ENCODE results near the gene RIC8B.
A peak's percentile ranks its signal among the peaks of the same experiment; 100 is the strongest.

- TF ChIP-seq, protein P1, sequence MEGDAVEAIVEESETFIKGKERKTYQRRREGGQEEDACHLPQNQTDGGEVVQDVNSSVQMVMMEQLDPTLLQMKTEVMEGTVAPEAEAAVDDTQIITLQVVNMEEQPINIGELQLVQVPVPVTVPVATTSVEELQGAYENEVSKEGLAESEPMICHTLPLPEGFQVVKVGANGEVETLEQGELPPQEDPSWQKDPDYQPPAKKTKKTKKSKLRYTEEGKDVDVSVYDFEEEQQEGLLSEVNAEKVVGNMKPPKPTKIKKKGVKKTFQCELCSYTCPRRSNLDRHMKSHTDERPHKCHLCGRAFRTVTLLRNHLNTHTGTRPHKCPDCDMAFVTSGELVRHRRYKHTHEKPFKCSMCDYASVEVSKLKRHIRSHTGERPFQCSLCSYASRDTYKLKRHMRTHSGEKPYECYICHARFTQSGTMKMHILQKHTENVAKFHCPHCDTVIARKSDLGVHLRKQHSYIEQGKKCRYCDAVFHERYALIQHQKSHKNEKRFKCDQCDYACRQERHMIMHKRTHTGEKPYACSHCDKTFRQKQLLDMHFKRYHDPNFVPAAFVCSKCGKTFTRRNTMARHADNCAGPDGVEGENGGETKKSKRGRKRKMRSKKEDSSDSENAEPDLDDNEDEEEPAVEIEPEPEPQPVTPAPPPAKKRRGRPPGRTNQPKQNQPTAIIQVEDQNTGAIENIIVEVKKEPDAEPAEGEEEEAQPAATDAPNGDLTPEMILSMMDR (optimal IDR thresholded peaks at IDR 0.05 in 1 of 3, IDR thresholded peaks at IDR 0.05 in 1 of 3, conservative IDR thresholded peaks at IDR 0.05 in 1 of 3; ENCODE audit: extremely low read depth in 1 of 3, insufficient read depth in 2 of 3, low read length in 3 of 3) = peak; percentile 38 to 63 (median 55)
- TF ChIP-seq EZH2 (IDR thresholded peaks at IDR 0.05; ENCODE audit: low read length) = no peak
Measured at GRCh38 chr12:106918746-106919145, 144.3 kb downstream of the RIC8B start.

All from keratinocyte (primary cell).